Ovary (tissue), 9 donors: Measurements from ENCODE around the gene KRT76. TPM values are rescaled to one million over a fixed set of nuclear protein-coding genes. Genes with fewer than 3 reads are reported as not detected.

Source experiments
- DNase-seq, 5 donors: peaks; one replicate each; pipeline ENCODE4 v3.0.0-alpha.2; 2019 to 2020
- H3K27ac ChIP-seq, 2 donors: fragments of 200-600 bp; one replicate each; pipeline versions ENCODE4 v1.5.1 to v1.8.0; 2019 to 2022
- H3K27me3 ChIP-seq: fragments of 200-600 bp; one replicate; pipeline ENCODE4 v1.8.0; 2022
- H3K36me3 ChIP-seq: fragments of 200-600 bp; sonication (generic); one replicate; pipeline ENCODE4 v1.5.1; 2019
- H3K4me1 ChIP-seq: one replicate; pipeline ENCODE4 v1.8.1; 2013; ENCODE audit warnings: mild to moderate bottlenecking, moderate library complexity; ENCODE audit not compliant: insufficient read depth
- H3K4me3 ChIP-seq: fragments of 200-600 bp; sonication (generic); one replicate; pipeline ENCODE4 v1.5.1; 2017
- H3K9me3 ChIP-seq, 2 donors: fragments of 200-600 bp in 1 of 2; sonication (generic) in 1 of 2; one replicate each; pipeline versions ENCODE4 v1.5.1 to v1.8.1; 2013 to 2019; ENCODE audit warnings: mild to moderate bottlenecking in 1 of 2, moderate library complexity in 1 of 2
- CTCF ChIP-seq, 3 donors: fragments of 450-650 bp in 2 of 3; fragments of 200-600 bp in 1 of 3; IDR thresholded peaks; one replicate each; pipeline versions ENCODE4 v1.5.1 to v1.8.0; 2016 to 2022; ENCODE audit warnings: antibody characterized with exemption in 3 of 3, mild to moderate bottlenecking in 1 of 3
- EP300 ChIP-seq: sonication (generic); formaldehyde crosslinking; IDR thresholded peaks from one replicate; pipeline ENCODE4 v1.6.1; 2017; ENCODE audit warnings: antibody characterized with exemption
- POLR2A ChIP-seq: fragments of 450-650 bp; IDR thresholded peaks from one replicate; pipeline ENCODE4 v1.6.1; 2017; ENCODE audit warnings: antibody characterized with exemption, mild to moderate bottlenecking, moderate library complexity
- WGBS, 3 donors: extraction: QIAGEN DNeasy Blood & Tissue Kit in 1 of 3; methylation state at CpG; one replicate each; pipeline versions ENCODE4 v1.1.5 to v1.1.7; 2013 to 2017; 5-methylcytosine and 5-hydroxymethylcytosine counted together
- intact Hi-C, 4 donors: fragments of 100-400 bp; cut with DNase I; formaldehyde crosslinking; loops; one replicate each; pipeline versions ENCODE4 v1.11.0 to v1.15.1; 2022 to 2023
- polyA plus RNA-seq, 2 donors: library from polyadenylated mRNA; stranded (reverse); fragments of 200-250 nt in 1 of 2; fragments of 350-450 nt in 1 of 2; fragmentation: Illumina TruSeq in 1 of 2; extraction: RNeasy Lipid Tissue Mini Kit (QIAGEN cat#74804) in 1 of 2; gene quantifications; one replicate each; pipeline ENCODE4 v1.2.3, GENCODE V29; 2013 to 2014
- total RNA-seq, 7 donors: library from RNA; depleted of rRNA in 2 of 7; stranded (reverse); fragments of >200 nt in 2 of 7; fragmentation: NEBNext Ultra II Directional in 3 of 7; extraction: Animal tissue kit (Norgen Biotek cat#: 25700) in 3 of 7; gene quantifications; one replicate each; pipeline versions ENCODE4 v1.1.0 to v1.2.4, GENCODE V29; 2016 to 2023
- donor health status: DM: no; HTN: no; CAD: no; lungs with moderate emphysema.
- donor health status: DM: no; HTN: no; CAD: no.
- donor health status: Bipolar disorder and iron deficiency.
- donor health status: DM: yes; HTN: yes; CAD: no.
- donor health status: DM: no; HTN: no; CAD: no.
- donor health status: DM: yes; HTN: yes; CAD: no.

KRT76 gene
- total and polyA plus RNA-seq, 9 donors = not detected

DNA sequence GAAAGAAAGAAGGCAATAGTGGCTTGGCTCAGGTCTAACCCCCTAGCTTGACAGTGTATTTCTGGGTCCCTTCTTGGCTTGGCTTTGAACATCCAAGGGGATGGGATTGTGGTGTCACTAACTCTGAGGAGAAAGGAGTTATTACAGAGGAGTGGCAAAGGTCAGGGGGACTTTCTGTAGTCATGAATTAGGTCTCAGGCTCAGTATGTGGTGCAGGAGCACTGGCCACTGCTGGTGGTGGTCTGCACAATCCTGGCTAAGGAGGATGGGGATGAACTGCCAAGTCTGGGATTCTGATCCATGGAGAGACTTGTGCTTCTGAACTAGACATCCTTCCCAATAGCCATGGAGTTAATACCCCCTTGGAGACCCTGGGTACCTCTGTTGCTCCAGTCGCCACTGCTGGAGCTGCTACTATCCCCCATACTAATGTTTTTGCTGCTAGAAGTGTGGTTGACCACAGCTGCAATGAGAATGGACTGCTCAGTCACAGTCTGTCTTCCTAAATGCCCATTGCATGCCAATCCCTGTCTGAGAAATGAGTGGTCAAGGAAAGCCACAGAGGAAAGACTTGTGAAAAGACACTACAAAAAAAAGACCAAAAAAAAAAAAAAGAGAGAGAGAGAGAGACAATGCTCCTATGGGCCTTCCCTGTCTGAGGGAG is 32.5 kb downstream of the KRT76 start:
- WGBS, 3 donors = 44 to 67% (median 47%) methylated on average over 1 of the region's 1 CpG
- Histone ChIP-seq H3K27ac (no peak overlapping the region), H3K9me3 (no peaks in the 10 kb centered on the region), H3K4me1 (no peaks in the 10 kb centered on the region), H3K36me3 (no peaks in the 10 kb centered on the region), H3K4me3 (no peak overlapping the region), H3K27me3 (no peaks in the 10 kb centered on the region)
- DNase-seq = no peak
- TF ChIP-seq POLR2A (no peak), EP300 (no peak), CTCF (IDR thresholded peaks at IDR 0.05) (no peak)
- intact Hi-C loops = no loop called here

- 75 to 84% (median 84%) methylated on average over 3 of the region's 3 CpGs for WGBS, 3 donors
- Histone ChIP-seq H3K9me3 (no peaks in the 10 kb centered on the region), H3K4me3 (no peak overlapping the region), H3K4me1 (no peaks in the 10 kb centered on the region), H3K27me3 (no peaks in the 10 kb centered on the region), H3K27ac (no peak overlapping the region), H3K36me3 (no peaks in the 10 kb centered on the region)
- intact Hi-C loops = no loop called here
- no peak for DNase-seq
- TF ChIP-seq CTCF (IDR thresholded peaks at IDR 0.05) (no peak), POLR2A (no peak), EP300 (no peak)
Observed at GRCh38 chr12:52742822-52743457, 34.2 kb downstream of the KRT76 start.

GRCh38 chr12:52742196-52742580 is 35.0 kb downstream of the KRT76 start:
- 62 to 76% (median 63%) methylated on average over 2 to 7 of the region's 7 CpGs for WGBS, 3 donors

More at GRCh38 chr12:52742196-52742580, 35.0 kb downstream of the KRT76 start:
- Histone ChIP-seq H3K27ac (no peak overlapping the region), H3K4me1 (no peaks in the 10 kb centered on the region), H3K9me3 (no peaks in the 10 kb centered on the region), H3K36me3 (no peaks in the 10 kb centered on the region), H3K4me3 (no peak overlapping the region), H3K27me3 (no peaks in the 10 kb centered on the region)
- no peak for TF ChIP-seq EP300
- TF ChIP-seq POLR2A = no peak
- no peak for TF ChIP-seq CTCF (IDR thresholded peaks at IDR 0.05)
- DNase-seq = no peak
- intact Hi-C loops = no loop called here
